Measurements from ENCODE around the gene KCNK2. TPM values are rescaled to one million over a fixed set of nuclear protein-coding genes. Genes with fewer than 3 reads are reported as not detected.

The KCNK2 gene
- total and polyA plus RNA-seq, 2 experiments from 2014 or later: 0.07 to 0.24 TPM

- no peaks in the 10 kb centered on the region for H3F3A ChIP-seq (replicated peaks; ENCODE audit: low read depth)
- H3K4me3 ChIP-seq: no peak overlapping the region
- no peaks in the 10 kb centered on the region for H3K36me3 ChIP-seq (ENCODE audit: insufficient read depth)
- DNase-seq (ENCODE audit: low spot score): no peak
- no peak for ATAC-seq
- H3K9me3 Mint-ChIP-seq: no peaks in the 10 kb centered on the region
- H3K36me3 Mint-ChIP-seq (ENCODE audit: low read depth): no peaks in the 10 kb centered on the region
- peaks cover 5% of the 10 kb centered on the region; the same call in 2 of the 3 replicates for H3K4me1 Mint-ChIP-seq
- no peaks in the 10 kb centered on the region for H3K79me2 ChIP-seq (replicated peaks; ENCODE audit: insufficient read depth)
- peaks cover 1% of the 10 kb centered on the region for H3K27me3 Mint-ChIP-seq (ENCODE audit: insufficient read depth, low read depth, poor library complexity)
- no peaks in the 10 kb centered on the region for H3K9me2 ChIP-seq (ENCODE audit: insufficient read depth)
- no peak overlapping the region for H3K27ac ChIP-seq (ENCODE audit: low read depth)
- H3K27me3 ChIP-seq (ENCODE audit: insufficient read depth): no peaks in the 10 kb centered on the region
- H2AFZ ChIP-seq: no peak overlapping the region
- H3K4me3 Mint-ChIP-seq: no peak overlapping the region
- no peak overlapping the region for H3K27ac Mint-ChIP-seq
- no peak overlapping the region for H3K4me2 ChIP-seq
- no peaks in the 10 kb centered on the region for H3K4me1 ChIP-seq (ENCODE audit: insufficient read depth)
- no peaks in the 10 kb centered on the region for H4K20me1 ChIP-seq (replicated peaks; ENCODE audit: insufficient read depth)
- TF ChIP-seq ZNF114 (CRISPR knock-in tag; IDR thresholded peaks at IDR 0.05): no peak
- TF ChIP-seq, protein P1, sequence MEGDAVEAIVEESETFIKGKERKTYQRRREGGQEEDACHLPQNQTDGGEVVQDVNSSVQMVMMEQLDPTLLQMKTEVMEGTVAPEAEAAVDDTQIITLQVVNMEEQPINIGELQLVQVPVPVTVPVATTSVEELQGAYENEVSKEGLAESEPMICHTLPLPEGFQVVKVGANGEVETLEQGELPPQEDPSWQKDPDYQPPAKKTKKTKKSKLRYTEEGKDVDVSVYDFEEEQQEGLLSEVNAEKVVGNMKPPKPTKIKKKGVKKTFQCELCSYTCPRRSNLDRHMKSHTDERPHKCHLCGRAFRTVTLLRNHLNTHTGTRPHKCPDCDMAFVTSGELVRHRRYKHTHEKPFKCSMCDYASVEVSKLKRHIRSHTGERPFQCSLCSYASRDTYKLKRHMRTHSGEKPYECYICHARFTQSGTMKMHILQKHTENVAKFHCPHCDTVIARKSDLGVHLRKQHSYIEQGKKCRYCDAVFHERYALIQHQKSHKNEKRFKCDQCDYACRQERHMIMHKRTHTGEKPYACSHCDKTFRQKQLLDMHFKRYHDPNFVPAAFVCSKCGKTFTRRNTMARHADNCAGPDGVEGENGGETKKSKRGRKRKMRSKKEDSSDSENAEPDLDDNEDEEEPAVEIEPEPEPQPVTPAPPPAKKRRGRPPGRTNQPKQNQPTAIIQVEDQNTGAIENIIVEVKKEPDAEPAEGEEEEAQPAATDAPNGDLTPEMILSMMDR (conservative IDR thresholded peaks at IDR 0.05; ENCODE audit: low read depth in 2 of 2): no peak
- TF ChIP-seq CREB1 (CRISPR knock-in tag; IDR thresholded peaks at IDR 0.05; ENCODE audit: low read depth): no peak
- TF ChIP-seq ZNF331 (CRISPR knock-in tag; IDR thresholded peaks at IDR 0.05; ENCODE audit: low read depth): no peak
- TF ChIP-seq STAT1 (IDR thresholded peaks at IDR 0.05; ENCODE audit: unreplicated experiment): no peak
- TF ChIP-seq, protein P2, sequence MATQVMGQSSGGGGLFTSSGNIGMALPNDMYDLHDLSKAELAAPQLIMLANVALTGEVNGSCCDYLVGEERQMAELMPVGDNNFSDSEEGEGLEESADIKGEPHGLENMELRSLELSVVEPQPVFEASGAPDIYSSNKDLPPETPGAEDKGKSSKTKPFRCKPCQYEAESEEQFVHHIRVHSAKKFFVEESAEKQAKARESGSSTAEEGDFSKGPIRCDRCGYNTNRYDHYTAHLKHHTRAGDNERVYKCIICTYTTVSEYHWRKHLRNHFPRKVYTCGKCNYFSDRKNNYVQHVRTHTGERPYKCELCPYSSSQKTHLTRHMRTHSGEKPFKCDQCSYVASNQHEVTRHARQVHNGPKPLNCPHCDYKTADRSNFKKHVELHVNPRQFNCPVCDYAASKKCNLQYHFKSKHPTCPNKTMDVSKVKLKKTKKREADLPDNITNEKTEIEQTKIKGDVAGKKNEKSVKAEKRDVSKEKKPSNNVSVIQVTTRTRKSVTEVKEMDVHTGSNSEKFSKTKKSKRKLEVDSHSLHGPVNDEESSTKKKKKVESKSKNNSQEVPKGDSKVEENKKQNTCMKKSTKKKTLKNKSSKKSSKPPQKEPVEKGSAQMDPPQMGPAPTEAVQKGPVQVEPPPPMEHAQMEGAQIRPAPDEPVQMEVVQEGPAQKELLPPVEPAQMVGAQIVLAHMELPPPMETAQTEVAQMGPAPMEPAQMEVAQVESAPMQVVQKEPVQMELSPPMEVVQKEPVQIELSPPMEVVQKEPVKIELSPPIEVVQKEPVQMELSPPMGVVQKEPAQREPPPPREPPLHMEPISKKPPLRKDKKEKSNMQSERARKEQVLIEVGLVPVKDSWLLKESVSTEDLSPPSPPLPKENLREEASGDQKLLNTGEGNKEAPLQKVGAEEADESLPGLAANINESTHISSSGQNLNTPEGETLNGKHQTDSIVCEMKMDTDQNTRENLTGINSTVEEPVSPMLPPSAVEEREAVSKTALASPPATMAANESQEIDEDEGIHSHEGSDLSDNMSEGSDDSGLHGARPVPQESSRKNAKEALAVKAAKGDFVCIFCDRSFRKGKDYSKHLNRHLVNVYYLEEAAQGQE (IDR thresholded peaks at IDR 0.05; ENCODE audit: unreplicated experiment): no peak
- TF ChIP-seq NANOG (IDR thresholded peaks at IDR 0.05; ENCODE audit: borderline replicate concordance): no peak
- TF ChIP-seq JUNB (IDR thresholded peaks at IDR 0.05; ENCODE audit: unreplicated experiment): no peak
- no peak for TF ChIP-seq EZH2phosphoT487 (IDR thresholded peaks at IDR 0.05; ENCODE audit: unreplicated experiment)
- no peak for TF ChIP-seq POLR2AphosphoS5 (IDR thresholded peaks at IDR 0.05; ENCODE audit: low read depth)
- no peak for TF ChIP-seq ETS1 (IDR thresholded peaks at IDR 0.05)
- TF ChIP-seq ZNF462 (CRISPR knock-in tag; IDR thresholded peaks at IDR 0.05): no peak
- no peak for TF ChIP-seq EZH2 (IDR thresholded peaks at IDR 0.05; ENCODE audit: low read depth, unreplicated experiment)
Measured at GRCh38 chr1:215119719-215120365, 37.3 kb downstream of the KCNK2 start.

Measured in GM23338 (cell line).